Astrocyte (in vitro differentiated cells and primary cell): ENCODE data around the gene SNCG. TPM values are rescaled to one million over a fixed set of nuclear protein-coding genes. Genes with fewer than 3 reads are reported as not detected.

Source experiments
- DNase-seq: peaks from one replicate; pipeline ENCODE4 v3.0.0-alpha.2; 2010; ENCODE audit warnings: low read depth
- FAIRE-seq: peaks from 2 replicates; lab custom pipeline; 2011; peaks lifted over from hg19 to GRCh38; lab: Jason Lieb, UNC
- H2AFZ ChIP-seq: 2 replicates; pipeline ENCODE4 v1.6.0; 2012; ENCODE audit warnings: low read depth, low read length, inconsistent platforms
- H3K27ac ChIP-seq: 2 replicates; pipeline ENCODE4 v1.5.1; 2011; ENCODE audit warnings: low read depth, low read length, inconsistent platforms
- H3K27me3 ChIP-seq: 2 replicates; pipeline ENCODE4 v1.6.0; 2011; ENCODE audit warnings: low read length, inconsistent platforms; ENCODE audit not compliant: insufficient read depth
- H3K36me3 ChIP-seq: 2 replicates; pipeline ENCODE4 v1.5.1; 2011; ENCODE audit warnings: low read length, inconsistent platforms; ENCODE audit not compliant: insufficient read depth
- H3K4me1 ChIP-seq: 2 replicates; pipeline ENCODE4 v1.5.1; 2011; ENCODE audit warnings: low read length, inconsistent platforms; ENCODE audit not compliant: insufficient read depth
- H3K4me2 ChIP-seq: 2 replicates; pipeline ENCODE4 v1.6.0; 2012; ENCODE audit warnings: low read length, inconsistent platforms
- H3K4me3 ChIP-seq: 2 replicates; pipeline ENCODE4 v1.5.1; 2011; ENCODE audit warnings: low read depth, mild to moderate bottlenecking, low read length, inconsistent platforms; ENCODE audit not compliant: insufficient read depth
- H3K79me2 ChIP-seq: 2 replicates; pipeline ENCODE4 v1.6.0; 2012; ENCODE audit warnings: mild to moderate bottlenecking, low read length, inconsistent platforms; ENCODE audit not compliant: insufficient read depth
- H3K9ac ChIP-seq: 2 replicates; pipeline ENCODE4 v1.6.0; 2012; ENCODE audit warnings: mild to moderate bottlenecking, low read length, inconsistent platforms
- H3K9me3 ChIP-seq: 2 replicates; pipeline ENCODE4 v1.5.1; 2012; ENCODE audit warnings: low read depth, mild to moderate bottlenecking, low read length, inconsistent platforms; ENCODE audit not compliant: insufficient read depth
- H4K20me1 ChIP-seq: 2 replicates; pipeline ENCODE4 v1.6.0; 2012; ENCODE audit warnings: low read length, inconsistent platforms; ENCODE audit not compliant: insufficient read depth
- H3K27ac Mint-ChIP-seq: one replicate; pipeline ENCODE4 v1.8.0; 2021; ENCODE audit warnings: mild to moderate bottlenecking, mixed read lengths; ENCODE audit not compliant: unreplicated experiment
- H3K27me3 Mint-ChIP-seq: one replicate; pipeline ENCODE4 v1.8.0; 2021; ENCODE audit warnings: low read depth, mixed read lengths; ENCODE audit not compliant: unreplicated experiment
- H3K36me3 Mint-ChIP-seq: one replicate; pipeline ENCODE4 v1.8.0; 2021; ENCODE audit warnings: low read depth, mixed read lengths; ENCODE audit not compliant: unreplicated experiment
- H3K4me1 Mint-ChIP-seq: one replicate; pipeline ENCODE4 v1.8.0; 2021; ENCODE audit warnings: low read depth, mixed read lengths; ENCODE audit not compliant: unreplicated experiment
- H3K4me3 Mint-ChIP-seq: one replicate; pipeline ENCODE4 v1.8.0; 2021; ENCODE audit warnings: mild to moderate bottlenecking, moderate library complexity, mixed read lengths; ENCODE audit not compliant: unreplicated experiment
- H3K9me3 Mint-ChIP-seq: one replicate; pipeline ENCODE4 v1.8.0; 2021; ENCODE audit warnings: mild to moderate bottlenecking, mixed read lengths; ENCODE audit not compliant: unreplicated experiment
- EZH2 ChIP-seq: IDR thresholded peaks from 2 replicates; pipeline ENCODE4 v1.6.1; 2012; ENCODE audit warnings: mild to moderate bottlenecking, low read length, inconsistent platforms; ENCODE audit not compliant: insufficient read depth
- total RNA-seq: library from RNA; stranded (reverse); gene quantifications from 2 replicates; pipeline ENCODE4 v1.2.1, GENCODE V29; 2021
- TF ChIP-seq, protein P1 (sequence below): IDR thresholded peaks from 2 replicates; pipeline ENCODE4 v1.5.1; 2011; ENCODE audit warnings: low read depth, mild to moderate bottlenecking, inconsistent platforms, low read length, moderate library complexity; ENCODE audit not compliant: insufficient read depth

The SNCG gene
- total RNA-seq, 1 donor from 2014 or later = 3.0 TPM

DNA sequence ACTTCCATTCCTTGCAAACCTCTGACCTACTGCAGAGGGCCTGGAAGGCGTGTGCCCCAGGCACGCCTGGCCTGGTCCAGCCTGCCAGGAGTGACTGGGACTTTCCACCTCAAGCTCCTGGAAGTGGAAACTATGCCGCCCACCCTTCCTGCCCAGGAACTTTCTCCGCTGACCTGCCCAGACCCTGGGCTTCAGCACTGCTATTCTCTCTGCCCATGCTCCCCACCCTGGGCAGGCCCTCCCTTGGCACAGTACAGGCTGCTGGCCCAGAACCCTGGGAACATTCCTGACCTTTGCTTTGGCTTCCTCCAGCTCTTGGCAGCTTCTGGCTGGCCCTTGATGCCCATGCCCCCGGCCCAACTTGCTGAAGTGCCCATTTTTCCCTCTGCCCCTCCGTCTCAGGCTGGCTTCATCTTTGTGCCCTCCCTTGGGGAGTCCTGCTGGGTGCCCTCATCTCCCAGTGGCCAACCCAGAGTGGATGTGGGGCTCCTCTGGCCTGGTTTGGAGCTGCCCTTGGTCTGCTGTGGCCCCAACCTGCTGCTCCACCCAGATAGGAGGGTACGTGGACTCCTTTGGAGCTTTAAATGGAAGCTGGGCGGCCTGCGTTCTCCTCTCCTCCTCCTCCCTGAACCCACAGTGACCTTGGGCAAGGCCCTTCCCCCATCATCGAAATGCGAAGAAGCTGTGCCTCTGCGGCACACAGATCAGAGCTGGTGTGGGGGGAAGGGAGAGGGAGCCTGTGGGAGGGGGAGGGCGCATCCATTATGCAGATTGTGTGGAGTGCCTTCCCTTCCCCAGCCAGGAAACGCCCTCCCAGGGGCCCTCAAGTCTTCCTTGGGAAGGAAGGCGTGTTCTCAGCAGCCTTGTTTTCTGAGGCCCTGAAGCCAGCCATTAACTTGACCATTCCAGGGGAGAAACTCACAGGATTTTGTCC is 4.4 kb upstream of the SNCG start:
- peaks cover 12% of the 10 kb centered on the region for H3K9me3 Mint-ChIP-seq
- no peaks in the 10 kb centered on the region for H3K27me3 ChIP-seq
- no peak overlapping the region for H3K4me2 ChIP-seq
- peaks cover 3% of the 10 kb centered on the region for H3K36me3 Mint-ChIP-seq
- FAIRE-seq (no peak), DNase-seq (peak; percentile 48)
- peaks cover 4% of the 10 kb centered on the region for H3K4me1 Mint-ChIP-seq
- TF ChIP-seq, protein P1, sequence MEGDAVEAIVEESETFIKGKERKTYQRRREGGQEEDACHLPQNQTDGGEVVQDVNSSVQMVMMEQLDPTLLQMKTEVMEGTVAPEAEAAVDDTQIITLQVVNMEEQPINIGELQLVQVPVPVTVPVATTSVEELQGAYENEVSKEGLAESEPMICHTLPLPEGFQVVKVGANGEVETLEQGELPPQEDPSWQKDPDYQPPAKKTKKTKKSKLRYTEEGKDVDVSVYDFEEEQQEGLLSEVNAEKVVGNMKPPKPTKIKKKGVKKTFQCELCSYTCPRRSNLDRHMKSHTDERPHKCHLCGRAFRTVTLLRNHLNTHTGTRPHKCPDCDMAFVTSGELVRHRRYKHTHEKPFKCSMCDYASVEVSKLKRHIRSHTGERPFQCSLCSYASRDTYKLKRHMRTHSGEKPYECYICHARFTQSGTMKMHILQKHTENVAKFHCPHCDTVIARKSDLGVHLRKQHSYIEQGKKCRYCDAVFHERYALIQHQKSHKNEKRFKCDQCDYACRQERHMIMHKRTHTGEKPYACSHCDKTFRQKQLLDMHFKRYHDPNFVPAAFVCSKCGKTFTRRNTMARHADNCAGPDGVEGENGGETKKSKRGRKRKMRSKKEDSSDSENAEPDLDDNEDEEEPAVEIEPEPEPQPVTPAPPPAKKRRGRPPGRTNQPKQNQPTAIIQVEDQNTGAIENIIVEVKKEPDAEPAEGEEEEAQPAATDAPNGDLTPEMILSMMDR = no peak
- no peak for TF ChIP-seq EZH2
- no peaks in the 10 kb centered on the region for H3K79me2 ChIP-seq
- H3K9me3 ChIP-seq = peaks cover 2% of the 10 kb centered on the region
- H2AFZ ChIP-seq = peak overlapping the region; percentile 63
- H4K20me1 ChIP-seq = no peaks in the 10 kb centered on the region
- no peak overlapping the region for H3K27ac ChIP-seq
- no peak overlapping the region for H3K27ac Mint-ChIP-seq
- H3K4me1 ChIP-seq = peaks cover 7% of the 10 kb centered on the region
- no peak overlapping the region for H3K4me3 Mint-ChIP-seq
- H3K27me3 Mint-ChIP-seq = no peaks in the 10 kb centered on the region
- H3K36me3 ChIP-seq = no peaks in the 10 kb centered on the region
- no peak overlapping the region for H3K4me3 ChIP-seq
- H3K9ac ChIP-seq = no peak overlapping the region

DNA sequence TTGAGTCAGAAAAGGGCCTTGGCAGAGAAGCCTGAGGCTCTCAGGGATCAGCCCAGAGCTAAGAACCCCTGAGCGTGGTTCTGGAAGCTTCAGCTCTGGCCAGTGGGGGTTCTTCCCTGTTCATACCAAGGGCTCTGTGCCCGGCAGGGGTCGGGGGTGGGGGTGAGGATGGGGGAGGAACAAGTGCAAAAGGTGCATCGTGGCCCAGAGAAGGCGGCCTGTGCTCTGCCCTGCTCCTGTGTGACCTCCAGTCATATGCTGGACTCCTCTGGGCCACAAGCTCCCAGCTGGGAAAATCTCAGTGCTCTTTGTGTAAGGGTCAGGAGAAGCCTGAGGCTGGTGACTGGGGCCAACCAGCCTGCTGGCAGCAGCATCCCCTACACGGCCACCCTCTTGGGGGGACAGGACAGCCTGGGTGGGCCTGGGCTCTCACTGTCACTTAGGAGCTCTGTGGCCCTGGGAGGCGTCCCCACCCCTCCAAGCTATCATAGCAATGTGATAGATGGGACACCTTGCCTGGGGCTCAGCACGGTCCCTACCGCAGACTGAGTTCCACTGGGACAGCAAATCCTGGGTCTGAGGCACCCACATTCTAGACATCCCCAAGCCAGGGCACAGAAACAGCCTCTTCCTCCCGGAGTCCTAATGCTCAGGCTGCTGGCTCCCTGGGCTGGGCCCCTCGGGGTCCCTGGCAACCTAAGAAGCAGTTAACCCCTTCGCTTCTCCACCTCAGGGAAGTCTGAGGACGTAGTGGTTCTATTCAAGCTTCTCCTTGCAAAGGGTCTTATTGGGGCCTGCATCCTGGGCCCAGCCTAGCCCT is 3.5 kb upstream of the SNCG start:
- H3K4me2 ChIP-seq = no peak overlapping the region
- Mint-ChIP-seq H3K27me3 (no peaks in the 10 kb centered on the region), H3K27ac (no peak overlapping the region), H3K9me3 (peaks cover 12% of the 10 kb centered on the region), H3K4me1 (peaks cover 9% of the 10 kb centered on the region), H3K4me3 (no peak overlapping the region), H3K36me3 (peaks cover 3% of the 10 kb centered on the region)
- peaks cover 2% of the 10 kb centered on the region for H3K9me3 ChIP-seq
- no peak overlapping the region for H3K27ac ChIP-seq
- peak overlapping the region; percentile 63 for H2AFZ ChIP-seq
- no peak overlapping the region for H3K9ac ChIP-seq
- DNase-seq (no peak), FAIRE-seq (no peak)
- H3K27me3 ChIP-seq = no peaks in the 10 kb centered on the region
- no peaks in the 10 kb centered on the region for H4K20me1 ChIP-seq
- TF ChIP-seq, protein P1 = no peak
- TF ChIP-seq EZH2 = no peak
- H3K4me1 ChIP-seq = peaks cover 16% of the 10 kb centered on the region
- no peaks in the 10 kb centered on the region for H3K79me2 ChIP-seq
- H3K36me3 ChIP-seq = no peaks in the 10 kb centered on the region
- no peak overlapping the region for H3K4me3 ChIP-seq
